ENCODE results near the gene GRM7.

The GRM7 gene

DNA sequence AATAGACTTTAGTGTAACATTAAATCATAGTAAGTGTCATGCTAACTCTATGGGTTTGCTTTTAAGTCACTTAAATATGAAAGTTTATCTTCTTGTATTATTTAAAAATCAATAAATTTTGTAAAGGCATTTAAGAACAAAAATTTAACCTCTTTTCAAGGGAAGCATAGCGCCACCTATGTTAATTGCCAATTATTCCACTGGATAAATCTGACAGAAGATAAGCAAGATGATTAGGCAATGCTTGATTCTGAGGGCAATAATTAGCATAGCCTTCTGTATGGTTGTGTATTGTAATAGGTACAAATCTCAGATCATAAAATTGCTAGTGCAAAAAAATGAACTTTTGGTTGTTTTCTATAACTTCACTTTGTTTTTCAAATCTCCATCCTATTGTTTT, 560.1 kb downstream of the GRM7 start:
- peak; percentile 13 for DNase-seq

DNA sequence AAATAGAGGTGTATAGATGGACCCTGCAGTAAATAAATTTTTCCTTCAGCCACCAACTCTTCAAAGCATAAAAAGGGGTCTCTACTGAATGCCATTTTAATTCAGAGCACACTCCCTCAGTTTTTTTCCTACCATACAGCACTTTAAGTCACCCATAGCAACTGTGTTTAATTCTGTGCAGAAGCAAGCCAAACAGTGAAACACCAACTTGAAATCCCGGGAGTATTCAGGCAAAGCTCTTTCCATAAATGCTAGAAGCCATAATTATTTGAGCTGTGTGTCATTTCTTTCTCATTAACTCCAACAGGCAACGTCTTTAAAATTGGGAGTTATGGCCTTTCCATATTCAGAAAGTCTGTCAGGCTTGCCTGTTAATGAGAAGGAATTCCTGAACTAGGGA, 562.1 kb downstream of the GRM7 start:
- peak; percentile 42 for DNase-seq

DNA sequence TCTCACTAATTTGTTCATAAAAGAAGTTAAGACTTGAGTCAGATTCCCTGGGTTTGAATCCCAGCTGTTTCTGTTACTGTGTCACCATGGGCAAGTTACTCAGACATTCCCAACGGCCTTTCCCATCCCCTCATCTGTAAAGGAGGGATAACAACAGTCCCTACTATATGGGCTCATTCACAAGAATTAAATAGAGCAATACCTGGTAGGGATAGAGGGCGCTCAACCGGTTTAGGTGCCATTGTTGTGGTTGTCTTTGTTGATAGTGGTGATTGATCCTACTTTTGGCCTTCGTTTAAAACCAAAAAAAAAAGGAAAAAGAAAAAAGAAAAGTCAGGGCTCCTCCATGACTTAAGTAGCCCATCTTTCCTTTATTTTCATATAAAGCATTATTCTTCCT, 563.1 kb downstream of the GRM7 start:
- DNase-seq = no peak

- DNase-seq = no peak
These were observed 567.3 kb downstream of the GRM7 start for GRCh38 chr3:7428206-7428718.

GRCh38 chr3:7432610-7433009, 571.7 kb downstream of the GRM7 start:
- DNase-seq = no peak

- DNase-seq = no peak
These were observed 572.2 kb downstream of the GRM7 start for GRCh38 chr3:7433073-7433472.

GRCh38 chr3:7436542-7436941, 575.6 kb downstream of the GRM7 start:
- no peak for DNase-seq

- no peak for DNase-seq
These were observed 576.3 kb downstream of the GRM7 start for GRCh38 chr3:7437231-7437630.

GRCh38 chr3:7439101-7439680, 578.3 kb downstream of the GRM7 start:
- no peak for DNase-seq

DNA sequence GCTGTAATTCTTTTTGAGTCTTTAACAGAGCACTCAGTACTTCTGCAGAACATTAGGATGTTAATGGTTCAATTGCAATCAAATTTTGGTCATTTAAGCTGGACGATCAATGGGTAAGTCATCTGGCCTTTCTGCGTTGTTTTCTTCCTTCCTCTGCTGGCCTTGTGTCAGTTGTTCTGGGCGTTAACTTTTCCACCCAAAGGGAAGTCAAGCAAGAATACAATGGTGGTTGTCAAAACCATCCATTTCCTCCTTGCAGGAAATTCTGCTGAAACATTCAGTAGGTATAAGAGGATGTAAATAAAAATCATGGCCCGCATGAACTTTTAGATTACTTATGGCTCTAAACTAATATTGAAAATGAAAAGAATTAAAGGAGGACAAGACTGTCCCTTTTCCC, 584.0 kb downstream of the GRM7 start:
- DNase-seq = no peak

GRCh38 chr3:7445331-7445730, 584.4 kb downstream of the GRM7 start:
- DNase-seq = no peak

- DNase-seq = no peak
These were observed 586.4 kb downstream of the GRM7 start for GRCh38 chr3:7447197-7447769.

- no peak for DNase-seq
These were observed 595.5 kb downstream of the GRM7 start for GRCh38 chr3:7456386-7456785.

DNA sequence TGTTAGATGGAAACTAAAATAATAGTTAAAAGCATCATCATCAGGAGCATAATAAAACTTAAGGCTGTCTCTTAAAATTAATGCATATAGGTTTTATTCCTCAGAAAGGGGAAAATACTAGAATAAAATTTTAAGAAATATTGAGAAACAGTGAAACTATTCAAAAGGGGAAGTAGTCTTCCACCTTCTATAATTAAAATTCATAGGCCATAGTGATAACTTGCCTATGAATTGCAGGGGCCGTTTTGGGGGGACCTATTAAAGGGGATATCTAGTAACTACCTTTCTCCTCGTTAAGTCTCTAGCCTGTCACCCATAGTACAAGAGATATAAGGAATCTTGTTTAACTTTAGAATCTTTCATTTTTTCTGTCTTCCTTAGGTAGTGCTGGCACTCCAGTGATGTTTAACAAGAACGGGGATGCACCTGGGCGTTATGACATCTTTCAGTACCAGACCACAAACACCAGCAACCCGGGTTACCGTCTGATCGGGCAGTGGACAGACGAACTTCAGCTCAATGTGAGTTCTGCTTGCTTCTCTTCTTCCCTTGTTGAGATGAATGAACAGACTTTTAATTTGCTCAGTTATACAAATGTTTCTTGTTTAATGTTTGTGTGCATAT, 600.4 kb downstream of the GRM7 start:
- DNase-seq = no peak

GRCh38 chr3:7469866-7470265, 609.0 kb downstream of the GRM7 start:
- DNase-seq = no peak

DNA sequence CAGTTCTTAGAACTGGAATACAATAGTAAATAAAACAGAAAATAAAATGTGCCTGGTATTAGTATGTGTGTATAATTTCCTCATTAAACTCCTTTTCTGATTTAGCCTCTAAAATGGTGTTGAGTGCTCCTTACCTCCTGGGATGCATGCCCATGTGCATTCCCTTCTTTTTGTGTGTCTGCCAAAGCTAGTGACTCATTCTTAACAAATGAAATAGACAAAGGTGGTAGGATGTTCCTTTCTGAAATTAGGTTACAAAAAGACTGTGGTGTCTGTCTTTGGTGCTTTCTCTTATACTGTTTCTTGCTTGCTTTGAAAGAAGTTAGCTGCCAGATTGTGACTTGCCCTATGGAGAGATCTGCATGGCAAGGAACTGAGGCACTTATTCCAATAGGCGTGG, 623.7 kb downstream of the GRM7 start:
- peak; percentile 4 for DNase-seq

DNA sequence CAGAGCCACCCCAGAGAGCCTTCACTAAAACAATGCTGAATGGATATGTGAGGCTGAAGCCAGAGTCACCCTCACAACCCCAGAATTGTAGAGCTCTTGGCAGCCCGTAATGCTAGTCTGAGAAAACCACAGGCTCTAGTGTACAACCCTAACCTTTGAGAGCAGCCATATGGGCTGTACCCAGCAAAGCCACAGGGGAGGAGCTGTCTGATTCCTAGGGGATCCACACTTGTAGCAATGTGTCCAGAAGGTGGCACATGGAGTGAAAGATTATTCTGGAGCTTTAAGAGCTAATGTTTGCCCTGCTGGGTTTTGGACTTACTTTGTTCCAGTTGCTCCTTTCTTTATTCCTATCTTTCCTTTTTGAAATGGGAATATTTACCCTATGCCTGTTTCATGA, 626.8 kb downstream of the GRM7 start:
- peak; percentile 20 for DNase-seq

DNA sequence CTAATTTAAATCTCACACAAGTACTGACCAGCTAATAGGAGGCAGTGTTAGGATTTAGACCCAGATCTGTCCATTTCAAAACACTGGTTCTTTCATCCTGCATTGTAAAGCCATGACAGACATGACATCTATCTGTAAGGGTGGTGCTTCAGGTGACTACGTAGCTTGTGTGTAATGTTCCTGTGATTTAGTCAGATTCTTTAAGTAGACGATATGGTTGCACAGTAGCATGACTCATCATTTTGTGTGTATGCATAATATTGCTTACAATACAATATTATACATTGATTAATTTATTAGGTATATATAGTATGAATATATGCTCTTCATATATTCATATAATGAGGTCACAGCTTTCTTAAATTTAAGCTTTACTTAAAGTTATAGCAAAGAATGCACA, 628.5 kb downstream of the GRM7 start:
- no peak for DNase-seq

DNA sequence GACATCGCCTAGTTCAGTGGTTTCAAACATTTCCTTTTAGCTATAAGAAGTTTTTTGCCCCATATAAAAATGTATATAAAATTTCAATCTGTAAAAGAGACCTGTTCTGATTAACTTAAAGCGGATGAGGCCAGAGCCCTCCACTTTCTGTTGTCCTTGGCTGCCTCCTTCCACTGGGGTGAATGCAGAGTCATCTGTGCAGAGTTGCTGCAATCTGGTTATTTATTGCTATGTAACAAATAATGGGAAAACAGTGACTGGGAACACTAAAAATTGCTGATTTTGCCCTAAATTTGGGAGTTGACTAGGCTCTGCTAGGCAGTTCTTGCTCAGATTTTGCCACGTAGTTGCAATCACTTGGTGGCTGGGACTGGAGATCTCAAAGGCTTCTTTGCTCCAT, 637.8 kb downstream of the GRM7 start:
- DNase-seq = no peak

DNA sequence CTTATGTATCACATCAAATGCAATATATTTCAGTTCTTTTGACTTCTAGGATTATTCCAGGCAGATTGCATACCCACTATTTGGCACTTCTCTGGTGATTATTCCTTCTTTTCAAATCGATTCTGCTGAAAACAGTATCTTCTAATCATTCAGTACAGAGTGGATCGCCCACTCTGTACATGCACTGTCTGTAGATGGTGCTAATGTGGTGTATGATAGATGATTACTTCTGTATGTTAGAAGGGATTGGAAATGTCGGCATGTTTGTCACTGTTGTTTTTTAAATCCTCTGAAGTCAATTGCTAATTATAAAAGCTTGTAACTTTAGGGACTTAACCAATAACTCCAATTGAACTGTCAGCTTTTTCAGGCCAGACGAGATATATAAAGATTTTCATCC, 642.5 kb downstream of the GRM7 start:
- peak; percentile 4 for DNase-seq

- DNase-seq = peak; percentile 7
These were observed 644.2 kb downstream of the GRM7 start for GRCh38 chr3:7504886-7505775.

- DNase-seq = peak; percentile 18
These were observed 645.8 kb downstream of the GRM7 start for GRCh38 chr3:7506606-7507180.

GRCh38 chr3:7508821-7509220, 647.9 kb downstream of the GRM7 start:
- no peak for DNase-seq

Data from NCI-H69 (cell line).